KOPT-K1 (cell line): ENCODE results near the gene HEPACAM2.

Source experiments
- H3K27ac ChIP-seq: fragments of 200-600 bp; sonication (generic); 2 replicates; pipeline ENCODE4 v1.5.1; 2016; ENCODE audit warnings: antibody characterized with exemption, mild to moderate bottlenecking, low read depth, low read length; ENCODE audit not compliant: poor library complexity, severe bottlenecking
- H3K36me3 ChIP-seq: fragments of 200-600 bp; sonication (generic); 2 replicates; pipeline ENCODE4 v1.5.1; 2017; ENCODE audit warnings: antibody characterized with exemption, mild to moderate bottlenecking, low read length, moderate library complexity; ENCODE audit not compliant: insufficient read depth
- H3K9me3 ChIP-seq: fragments of 200-600 bp; sonication (generic); 2 replicates; pipeline ENCODE4 v1.5.1; 2017; ENCODE audit warnings: antibody characterized with exemption, low read length, mild to moderate bottlenecking; ENCODE audit not compliant: insufficient read depth, poor library complexity, severe bottlenecking

HEPACAM2 gene

DNA sequence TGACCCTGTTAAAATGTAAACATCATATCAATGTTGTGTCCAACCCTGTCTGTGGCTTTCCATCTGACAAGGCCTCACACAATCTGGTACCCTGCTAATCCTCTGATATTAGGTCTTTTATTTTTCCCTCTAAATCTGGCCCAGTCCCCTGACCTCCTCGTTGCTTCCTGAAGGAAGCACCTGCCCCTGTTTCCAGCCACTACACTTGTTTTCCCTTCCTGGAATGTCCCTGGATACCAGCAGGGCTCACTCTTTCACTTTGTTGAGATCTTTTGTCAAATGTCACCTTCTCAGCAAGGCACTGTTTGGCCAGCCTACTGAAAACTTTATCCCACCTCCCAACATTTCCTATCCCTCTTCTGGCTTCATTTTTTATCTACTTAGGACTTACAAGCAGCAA, 80.2 kb downstream of the HEPACAM2 start:
- H3K9me3 ChIP-seq, result no peaks in the 10 kb centered on the region
- H3K27ac ChIP-seq, result no peak overlapping the region
- no peaks in the 10 kb centered on the region for H3K36me3 ChIP-seq

DNA sequence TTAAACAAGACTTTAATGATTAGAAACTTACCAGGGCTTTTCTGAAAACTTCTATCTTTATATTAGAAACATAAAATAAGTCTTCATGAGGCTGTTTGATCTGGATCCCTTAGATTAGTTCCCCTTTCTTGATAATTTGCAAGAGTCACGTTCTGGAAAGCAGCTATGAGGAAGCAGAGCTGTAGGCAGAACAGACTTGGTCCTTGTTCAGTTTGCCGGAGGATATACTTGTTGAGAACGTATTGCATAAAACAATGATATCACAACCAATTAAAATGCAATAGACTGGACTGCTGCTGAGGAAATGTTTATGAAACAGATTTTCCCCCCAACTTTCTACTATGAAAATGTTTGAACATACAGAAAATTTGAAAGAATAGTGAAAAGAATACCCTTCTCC, 80.9 kb downstream of the HEPACAM2 start:
- Histone ChIP-seq H3K9me3 (no peaks in the 10 kb centered on the region), H3K36me3 (no peaks in the 10 kb centered on the region), H3K27ac (no peak overlapping the region)

DNA sequence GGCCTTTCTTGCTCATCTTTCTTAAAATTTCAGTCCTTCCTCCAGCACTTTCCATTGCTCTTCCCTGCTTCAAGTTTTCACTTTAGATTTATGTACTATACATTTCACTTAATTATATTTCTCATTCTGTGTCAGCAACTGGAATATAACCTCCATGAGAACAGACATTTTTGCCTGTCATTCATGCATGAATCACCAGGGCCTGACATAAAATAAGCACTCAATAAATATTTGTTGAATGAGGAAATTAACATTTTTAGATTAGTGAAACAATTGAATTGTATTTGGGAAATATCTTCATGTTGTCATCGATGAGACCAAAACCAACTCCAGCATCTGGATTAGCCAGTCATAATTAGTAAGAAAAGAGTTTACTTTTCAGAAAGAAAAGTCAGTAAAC, 84.1 kb downstream of the HEPACAM2 start:
- H3K27ac ChIP-seq, result no peak overlapping the region
- no peaks in the 10 kb centered on the region for H3K36me3 ChIP-seq
- no peaks in the 10 kb centered on the region for H3K9me3 ChIP-seq

DNA sequence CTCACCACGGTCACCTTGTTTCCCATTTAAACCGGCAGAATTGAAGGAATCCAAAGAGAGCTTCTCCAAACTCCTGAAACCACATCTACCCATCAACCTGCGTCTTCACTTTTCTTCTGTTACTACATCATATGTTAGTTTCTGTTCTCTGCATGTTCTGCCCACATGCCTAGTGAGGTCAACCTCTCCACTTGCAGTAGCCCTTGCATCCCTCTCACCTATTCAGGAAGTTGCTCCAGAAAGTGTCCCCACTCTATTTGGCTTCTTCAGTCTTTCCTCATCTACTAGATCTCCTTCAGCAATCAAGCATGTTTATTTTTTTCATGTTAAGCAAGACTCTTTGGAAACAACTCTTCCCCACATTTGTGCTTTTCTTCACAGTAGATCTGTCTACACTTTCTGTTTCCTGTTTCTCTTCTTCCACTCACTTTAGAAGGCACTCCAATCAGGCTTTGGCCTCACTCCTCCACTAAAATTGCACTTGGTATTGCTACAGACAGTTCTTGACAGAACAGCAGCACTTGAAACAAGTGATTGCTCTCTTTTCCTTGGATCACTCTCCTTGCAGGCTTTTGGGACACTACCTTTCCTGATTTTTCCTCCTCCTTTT, 85.6 kb downstream of the HEPACAM2 start:
- no peaks in the 10 kb centered on the region for H3K9me3 ChIP-seq
- peaks cover under 1% of the 10 kb centered on the region for H3K36me3 ChIP-seq
- H3K27ac ChIP-seq, result no peak overlapping the region

DNA sequence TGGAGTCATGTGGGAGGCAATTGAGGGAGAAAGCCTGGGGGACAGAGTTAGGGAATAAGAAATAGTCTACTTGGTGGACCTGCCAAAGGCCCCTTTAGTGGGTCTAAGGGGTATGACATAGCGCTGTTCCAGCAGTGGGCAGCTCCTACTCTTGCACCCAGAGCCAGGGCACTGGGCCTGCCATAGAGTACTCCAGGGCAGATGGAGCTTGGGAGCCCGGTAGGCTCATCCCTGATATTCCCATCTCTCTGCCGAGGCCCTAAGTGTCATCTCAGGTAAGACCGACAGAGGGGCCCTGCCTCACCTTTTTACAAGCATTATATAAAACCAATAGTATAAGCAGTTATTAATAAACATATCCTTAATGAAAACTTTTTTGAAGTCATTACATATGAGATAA, 87.7 kb downstream of the HEPACAM2 start:
- peaks cover 13% of the 10 kb centered on the region for H3K36me3 ChIP-seq
- peaks cover 17% of the 10 kb centered on the region for H3K9me3 ChIP-seq
- H3K27ac ChIP-seq, result no peak overlapping the region
